Heart right ventricle (tissue), 16 donors: ENCODE data around the gene RTKN2. TPM values are rescaled to one million over a fixed set of nuclear protein-coding genes. Genes with fewer than 3 reads are reported as not detected.
A peak's percentile ranks its signal among the peaks of the same experiment; 100 is the strongest.

Experiments
- ATAC-seq, 8 donors: fragments of 200-7000 bp; cut with Tn5 transposase; one replicate each; pipeline ENCODE4 v1.9.1; 2020; ENCODE audit warnings: mild to moderate bottlenecking in 8 of 8, moderate library complexity in 8 of 8, moderate number of reproducible peaks in 1 of 8
- DNase-seq, 2 donors: peaks; one replicate each; pipeline ENCODE4 v3.0.0-alpha.2; 2020
- H3K27ac ChIP-seq, 10 donors: fragments of 200-600 bp; sonication (generic) in 2 of 10; one replicate each; pipeline versions ENCODE4 v1.5.0 to v1.8.0; 2020 to 2022; ENCODE audit warnings: mild to moderate bottlenecking in 3 of 10
- H3K27me3 ChIP-seq, 7 donors: fragments of 200-600 bp; one replicate each; pipeline ENCODE4 v1.8.0; 2021 to 2022; ENCODE audit warnings: mild to moderate bottlenecking in 2 of 7
- H3K36me3 ChIP-seq, 9 donors: fragments of 200-600 bp; sonication (generic) in 1 of 9; one replicate each; pipeline versions ENCODE4 v1.5.0 to v1.8.0; 2020 to 2022; ENCODE audit warnings: mild to moderate bottlenecking in 2 of 9
- H3K4me1 ChIP-seq, 9 donors: fragments of 200-600 bp; sonication (generic) in 1 of 9; one replicate each; pipeline versions ENCODE4 v1.5.0 to v1.8.0; 2020 to 2022; ENCODE audit warnings: mild to moderate bottlenecking in 4 of 9
- H3K4me3 ChIP-seq, 10 donors: fragments of 200-600 bp; sonication (generic) in 2 of 10; one replicate each; pipeline versions ENCODE4 v1.5.0 to v1.8.0; 2020 to 2022; ENCODE audit warnings: mild to moderate bottlenecking in 7 of 10, moderate library complexity in 2 of 10
- H3K9me3 ChIP-seq, 11 donors: fragments of 200-600 bp in 10 of 11; sonication (generic) in 2 of 11; one replicate each; pipeline versions ENCODE4 v1.5.0 to v1.8.0; 2013 to 2022; ENCODE audit warnings: mild to moderate bottlenecking in 2 of 11, control low read depth in 1 of 11, moderate library complexity in 1 of 11
- whole genome bisulfite sequencing, 2 donors: extraction: QIAGEN DNeasy Blood & Tissue Kit; methylation state at CpG; one replicate each; pipeline ENCODE4 v1.1.7; 2013; ENCODE audit warnings: inconsistent platforms in 1 of 2; 5-methylcytosine and 5-hydroxymethylcytosine counted together
- intact Hi-C, 10 donors: fragments of 100-400 bp; cut with DNase I; formaldehyde crosslinking; loops; one replicate each; pipeline versions ENCODE4 v1.11.1 to v1.14.2; 2022
- polyA plus RNA-seq, 2 donors: library from polyadenylated mRNA; stranded (reverse); fragments of 200-250 nt; gene quantifications; one replicate each; pipeline ENCODE4 v1.2.3, GENCODE V29; 2013
- total RNA-seq, 10 donors: library from RNA; stranded (reverse); fragmentation: NEBNext Ultra II Directional in 3 of 10; extraction: Animal tissue kit (Norgen Biotek cat#: 25700) in 3 of 10; gene quantifications; one replicate each; pipeline versions ENCODE4 v1.2.1 to v1.2.4, GENCODE V29; 2021 to 2023
- TF ChIP-seq, protein P1 (sequence below), 9 donors: fragments of 200-600 bp; sonication (generic) in 2 of 9; IDR thresholded peaks; one replicate each; pipeline versions ENCODE4 v1.5.0 to v1.8.0; 2021 to 2022; ENCODE audit warnings: antibody characterized with exemption in 9 of 9, mild to moderate bottlenecking in 5 of 9, moderate library complexity in 1 of 9
- donor health status: Arrhythmogenic right ventricular cardiomyopathy.
- donor health status: ischemic (EF 13 %, LVEDD 7.1; RV severe dilation, severe dysfunction).
- donor health status: healthy with polysubstance abuse.
- donor health status: DM: no; HTN: yes; CAD: no.
- donor health status: DM: no; HTN: no; CAD: no.
- donor health status: ischemic (EF 25% LVEDD 6.9; RV normal size, moderate dysfunction).
- donor health status: ischemic (EF 25% LVEDD 5.7; RV mildly dilated, moderate dysfunction).
- donor health status: healthy.
- donor health status: DM: yes; HTN: yes; CAD: no.
- donor health status: Ischemic cardiomyopathy.
- donor health status: ischemic (EF 35%, LVEDD 5.7; RV mildly dilated, moderate dysfunction).
- donor health status: nonischemic (EF 11% LVEDD 7.7; RV severe dilation, severe dysfunction).
- donor health status: DM: yes; HTN: yes; CAD: no.
- donor health status: PGD.
- donor health status: ischemic (EF 29% LVEDD 5.4; RV normal size, mild dysfunction).
- donor health status: nonischemic (EF 23%, LVEDD 6.1; RV moderate dilation, normal function).

The RTKN2 gene
- total and polyA plus RNA-seq, 12 donors, result 0.01 to 0.30 (median 0.14) TPM; not detected in 4

- Histone ChIP-seq H3K9me3 (no peaks in the 10 kb centered on the region), H3K36me3 (no peaks in the 10 kb centered on the region), H3K4me1 (peaks cover 0 to 11% (median 0%) of the 10 kb centered on the region in 9 donors), H3K27me3 (no peaks in the 10 kb centered on the region), H3K27ac (peak overlapping the region in 2 of 10 donors; percentile 1 to 2), H3K4me3 (no peak overlapping the region)
- 87 to 89% methylated on average over 4 of the region's 4 CpGs for WGBS, 2 donors
- intact Hi-C loops, result no loop called here
- DNase-seq, result no peak
- no peak for ATAC-seq
- TF ChIP-seq, protein P1, sequence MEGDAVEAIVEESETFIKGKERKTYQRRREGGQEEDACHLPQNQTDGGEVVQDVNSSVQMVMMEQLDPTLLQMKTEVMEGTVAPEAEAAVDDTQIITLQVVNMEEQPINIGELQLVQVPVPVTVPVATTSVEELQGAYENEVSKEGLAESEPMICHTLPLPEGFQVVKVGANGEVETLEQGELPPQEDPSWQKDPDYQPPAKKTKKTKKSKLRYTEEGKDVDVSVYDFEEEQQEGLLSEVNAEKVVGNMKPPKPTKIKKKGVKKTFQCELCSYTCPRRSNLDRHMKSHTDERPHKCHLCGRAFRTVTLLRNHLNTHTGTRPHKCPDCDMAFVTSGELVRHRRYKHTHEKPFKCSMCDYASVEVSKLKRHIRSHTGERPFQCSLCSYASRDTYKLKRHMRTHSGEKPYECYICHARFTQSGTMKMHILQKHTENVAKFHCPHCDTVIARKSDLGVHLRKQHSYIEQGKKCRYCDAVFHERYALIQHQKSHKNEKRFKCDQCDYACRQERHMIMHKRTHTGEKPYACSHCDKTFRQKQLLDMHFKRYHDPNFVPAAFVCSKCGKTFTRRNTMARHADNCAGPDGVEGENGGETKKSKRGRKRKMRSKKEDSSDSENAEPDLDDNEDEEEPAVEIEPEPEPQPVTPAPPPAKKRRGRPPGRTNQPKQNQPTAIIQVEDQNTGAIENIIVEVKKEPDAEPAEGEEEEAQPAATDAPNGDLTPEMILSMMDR (IDR thresholded peaks at IDR 0.05), result no peak
Measured at GRCh38 chr10:62230344-62231121, 38.1 kb downstream of the RTKN2 start.

GRCh38 chr10:62225362-62225761 lies 43.3 kb downstream of the RTKN2 start:
- 92 to 93% methylated on average over 3 of the region's 3 CpGs for WGBS, 2 donors

GRCh38 chr10:62224606-62225005 lies 44.0 kb downstream of the RTKN2 start:
- WGBS, 2 donors, result 96 to 100% methylated on average over 1 of the region's 1 CpG
- ATAC-seq, result no peak

More at GRCh38 chr10:62225362-62225761, 43.3 kb downstream of the RTKN2 start:
- H3K27ac ChIP-seq, result no peak overlapping the region
- TF ChIP-seq, protein P1 (IDR thresholded peaks at IDR 0.05), result no peak
- no peaks in the 10 kb centered on the region for H3K36me3 ChIP-seq
- no peak for DNase-seq
- ATAC-seq, result no peak
- intact Hi-C loops, result no loop called here
- H3K9me3 ChIP-seq, result no peaks in the 10 kb centered on the region
- no peak overlapping the region for H3K4me3 ChIP-seq
- H3K4me1 ChIP-seq, result no peaks in the 10 kb centered on the region
- no peaks in the 10 kb centered on the region for H3K27me3 ChIP-seq

GRCh38 chr10:62217683-62218082 lies 51.0 kb downstream of the RTKN2 start:
- intact Hi-C loops, result no loop called here
- Histone ChIP-seq H3K9me3 (no peaks in the 10 kb centered on the region), H3K4me1 (no peaks in the 10 kb centered on the region), H3K27ac (no peak overlapping the region), H3K36me3 (no peaks in the 10 kb centered on the region), H3K27me3 (no peaks in the 10 kb centered on the region), H3K4me3 (no peak overlapping the region)
- DNase-seq (no peak), ATAC-seq (peak in 2 of 8 donors; percentile 34 to 81)
- TF ChIP-seq, protein P1 (IDR thresholded peaks at IDR 0.05), result no peak
- WGBS, 2 donors, result 35 to 47% methylated on average over 6 of the region's 6 CpGs

More at GRCh38 chr10:62224606-62225005, 44.0 kb downstream of the RTKN2 start:
- no peaks in the 10 kb centered on the region for H3K4me1 ChIP-seq
- no peak for DNase-seq
- no peak overlapping the region for H3K27ac ChIP-seq
- no peak overlapping the region for H3K4me3 ChIP-seq
- no peaks in the 10 kb centered on the region for H3K27me3 ChIP-seq
- intact Hi-C loops, result no loop called here
- no peaks in the 10 kb centered on the region for H3K36me3 ChIP-seq
- TF ChIP-seq, protein P1 (IDR thresholded peaks at IDR 0.05), result no peak
- no peaks in the 10 kb centered on the region for H3K9me3 ChIP-seq
